HepG2 (cell line): ENCODE results near the gene NTN3. TPM values are rescaled to one million over a fixed set of nuclear protein-coding genes. Genes with fewer than 3 reads are reported as not detected.

Experiments
- ATAC-seq: fragments of 200-7000 bp; cut with Tn5 transposase; 3 replicates; pipeline ENCODE4 v1.9.1; 2020; ENCODE audit warnings: mild to moderate bottlenecking, moderate library complexity
- BruUV-seq: library from RNA; stranded (reverse); fragments of 400-500 nt; replicated peaks from 2 replicates; lab custom pipeline; 2021; lab: Mats Ljungman, UMichigan
- CTCF ChIA-PET: fragments of 300-600 bp; formaldehyde crosslinking; extraction: SDS; loops from one replicate; lab custom pipeline; 2021; ENCODE audit warnings: low total read pairs, inconsistent platforms, low intra/inter-chr PET ratio; lab: Yijun Ruan, JAX
- POLR2A ChIA-PET: fragments of 350-600 bp; sonication (Branson Sonifier 250); formaldehyde crosslinking; loops from one replicate; lab custom pipeline; 2020; ENCODE audit warnings: antibody characterized with exemption, inconsistent platforms; lab: Yijun Ruan, JAX
- DNase-seq: peaks from one replicate; pipeline ENCODE4 v3.0.0-alpha.2; 2015; ENCODE audit warnings: low spot score
- FAIRE-seq: peaks from 3 replicates; lab custom pipeline; 2011; peaks lifted over from hg19 to GRCh38; lab: Jason Lieb, UNC
- H2AFZ ChIP-seq: one replicate; pipeline ENCODE4 v1.6.1; 2011; ENCODE audit warnings: low read length, inconsistent platforms
- H3K27ac ChIP-seq: fragments of 300-600 bp; 3 replicates; pipeline ENCODE4 v1.8.0; 2011; ENCODE audit warnings: mixed run types, mild to moderate bottlenecking, mixed read lengths, low read length, inconsistent platforms; ENCODE audit not compliant: insufficient read depth; ENCODE audit errors: extremely low read length
- H3K27me3 ChIP-seq, 2 experiments: fragments of 200-600 bp in 1 of 2; 2 replicates in 1 of 2; 3 replicates in 1 of 2; pipeline versions ENCODE4 v1.6.0 to v1.8.0; 2011; ENCODE audit warnings: low read length in 2 of 2, mild to moderate bottlenecking in 2 of 2, moderate library complexity in 2 of 2, inconsistent platforms in 1 of 2; ENCODE audit not compliant: insufficient read depth in 2 of 2, control insufficient read depth in 1 of 2
- H3K36me3 ChIP-seq, 2 experiments: fragments of 200-600 bp in 1 of 2; replicated peaks in 1 of 2; 2 replicates in 1 of 2; 3 replicates in 1 of 2; pipeline versions ENCODE4 v1.5.1 to v1.8.0; 2011; ENCODE audit warnings: low read length in 2 of 2, inconsistent platforms in 1 of 2; ENCODE audit not compliant: insufficient read depth in 2 of 2, control insufficient read depth in 1 of 2
- H3K4me1 ChIP-seq: 2 replicates; pipeline ENCODE4 v1.5.1; 2012; ENCODE audit warnings: low read length, inconsistent platforms; ENCODE audit not compliant: insufficient read depth
- H3K4me2 ChIP-seq: 2 replicates; pipeline ENCODE4 v1.6.0; 2011; ENCODE audit warnings: low read depth, low read length, inconsistent platforms
- H3K4me3 ChIP-seq, 3 experiments: fragments of 200-600 bp in 1 of 3; sonication (generic), shearing (Covaris generic) in 1 of 3; replicated peaks in 1 of 3; 2 replicates each; pipeline ENCODE4 v1.5.1; 2011 to 2016; ENCODE audit warnings: low read length in 3 of 3, inconsistent platforms in 2 of 3, low read depth in 2 of 3, mild to moderate bottlenecking in 2 of 3, control low read depth in 1 of 3, mixed read lengths in 1 of 3; ENCODE audit not compliant: insufficient read depth in 1 of 3
- H3K79me2 ChIP-seq: one replicate; pipeline ENCODE4 v1.6.1; 2011; ENCODE audit warnings: low read length, inconsistent platforms; ENCODE audit not compliant: insufficient read depth
- H3K9ac ChIP-seq: 2 replicates; pipeline ENCODE4 v1.6.0; 2011; ENCODE audit warnings: mild to moderate bottlenecking, low read depth, low read length, inconsistent platforms; ENCODE audit not compliant: insufficient read depth
- H3K9me3 ChIP-seq: 2 replicates; pipeline ENCODE4 v1.5.1; 2012; ENCODE audit warnings: mild to moderate bottlenecking, low read length
- H4K20me1 ChIP-seq: 2 replicates; pipeline ENCODE4 v1.6.0; 2011; ENCODE audit warnings: inconsistent platforms, mild to moderate bottlenecking, low read length, moderate library complexity; ENCODE audit not compliant: insufficient read depth
- ATF7 ChIP-seq, 2 experiments: fragments of 450-650 bp in 1 of 2; sonication (generic) in 1 of 2; formaldehyde crosslinking in 1 of 2; IDR thresholded peaks; 2 replicates each; pipeline versions ENCODE4 v1.4.0 to v1.6.1; 2016 to 2020; ENCODE audit warnings: antibody characterized with exemption in 1 of 2, mild to moderate bottlenecking in 1 of 2, missing genetic modification reagents in 1 of 2
- CEBPB ChIP-seq: IDR thresholded peaks from 2 replicates; pipeline ENCODE4 v1.6.1; 2011; ENCODE audit warnings: low read depth, low read length, improper control_type of control experiment, borderline replicate concordance
- GLMP ChIP-seq: sonication (generic); formaldehyde crosslinking; IDR thresholded peaks from 2 replicates; pipeline ENCODE4 v1.9.0; 2021; ENCODE audit warnings: missing genetic modification reagents, mild to moderate bottlenecking, borderline replicate concordance
- HOXA3 ChIP-seq: sonication (generic); formaldehyde crosslinking; IDR thresholded peaks from 2 replicates; pipeline ENCODE4 v1.5.0; 2020; ENCODE audit warnings: missing genetic modification reagents
- JUND ChIP-seq: sonication (generic); formaldehyde crosslinking; IDR thresholded peaks from 2 replicates; pipeline ENCODE4 v1.8.0; 2022; ENCODE audit warnings: mild to moderate bottlenecking, missing genetic modification reagents
- MBD4 ChIP-seq: IDR thresholded peaks from 2 replicates; pipeline ENCODE4 v1.6.1; 2012; ENCODE audit warnings: low read length, inconsistent platforms, borderline replicate concordance
- MXI1 ChIP-seq: IDR thresholded peaks from 3 replicates; pipeline ENCODE4 v1.6.1; 2012; ENCODE audit warnings: low read depth, low read length, inconsistent platforms, borderline replicate concordance
- NFKB2 ChIP-seq: sonication (generic); formaldehyde crosslinking; IDR thresholded peaks from 2 replicates; pipeline ENCODE4 v1.4.0; 2020; ENCODE audit warnings: missing genetic modification reagents, borderline replicate concordance
- NR3C1 ChIP-seq: sonication (generic); formaldehyde crosslinking; IDR thresholded peaks from 2 replicates; pipeline ENCODE4 v1.4.0; 2020; ENCODE audit warnings: missing genetic modification reagents
- PREB ChIP-seq: sonication (generic); formaldehyde crosslinking; IDR thresholded peaks from 2 replicates; pipeline ENCODE4 v1.4.0; 2020; ENCODE audit warnings: missing genetic modification reagents
- RFX5 ChIP-seq: IDR thresholded peaks from 2 replicates; pipeline ENCODE4 v1.6.1; 2011; ENCODE audit warnings: low read depth, low read length, improper control_type of control experiment
- RXRB ChIP-seq: IDR thresholded peaks from 2 replicates; pipeline ENCODE4 v1.6.1; 2016; ENCODE audit warnings: borderline replicate concordance, missing genetic modification reagents, missing compliant biosample characterization
- ZNF10 ChIP-seq: sonication (generic); formaldehyde crosslinking; IDR thresholded peaks from 2 replicates; pipeline ENCODE4 v1.4.0; 2020; ENCODE audit warnings: mild to moderate bottlenecking, low read depth, missing genetic modification reagents, borderline replicate concordance
- ZNF101 ChIP-seq: sonication (generic); formaldehyde crosslinking; IDR thresholded peaks from 2 replicates; pipeline ENCODE4 v1.4.0; 2020; ENCODE audit warnings: mild to moderate bottlenecking, low read depth, missing genetic modification reagents, borderline replicate concordance
- ZNF317 ChIP-seq: sonication (generic); formaldehyde crosslinking; IDR thresholded peaks from 2 replicates; pipeline ENCODE4 v1.5.0; 2020; ENCODE audit warnings: mild to moderate bottlenecking, missing genetic modification reagents
- ZNF414 ChIP-seq: sonication (generic); formaldehyde crosslinking; IDR thresholded peaks from 2 replicates; pipeline ENCODE4 v1.5.0; 2020; ENCODE audit warnings: missing genetic modification reagents
- ZNF75D ChIP-seq: sonication (generic); formaldehyde crosslinking; IDR thresholded peaks from 2 replicates; pipeline ENCODE4 v1.8.1; 2023; ENCODE audit warnings: missing genetic modification reagents, mild to moderate bottlenecking, borderline replicate concordance
- ZNF83 ChIP-seq: sonication (generic); formaldehyde crosslinking; IDR thresholded peaks from 2 replicates; pipeline ENCODE4 v1.4.0; 2020; ENCODE audit warnings: missing genetic modification reagents, mild to moderate bottlenecking, borderline replicate concordance
- WGBS: methylation state at CpG from one replicate; pipeline ENCODE4 v1.1.6; 2017; ENCODE audit warnings: low lambda C conversion rate; 5-methylcytosine and 5-hydroxymethylcytosine counted together
- in situ Hi-C: cut with HindIII; loops from 2 replicates; pipeline ENCODE4 v1.10.0; 2017; ENCODE audit warnings: low pct_unique_long_range_greater_than_20kb; ENCODE audit not compliant: extremely low pct_ligation_motif_present
- intact Hi-C: fragments of 100-400 bp; cut with micrococcal nuclease; formaldehyde crosslinking; loops from one replicate; pipeline ENCODE4 v1.10.0; 2022; ENCODE audit not compliant: unreplicated experiment
- polyA plus RNA-seq, 8 experiments: library from polyadenylated mRNA; depleted of rRNA in 3 of 8; stranded (reverse) in 7 of 8; unstranded in 1 of 8; fragments of >200 nt; fragmentation: Illumina TruSeq in 4 of 8; extraction: Trizol in 4 of 8; gene quantifications; 2 replicates each; pipeline versions ENCODE4 v1.2.1 to v1.2.3, GENCODE V29; 2011 to 2016; ENCODE audit warnings: low read depth in 4 of 8, missing spikeins in 1 of 8, mixed read lengths in 1 of 8; ENCODE audit not compliant: insufficient read depth in 1 of 8
- total RNA-seq, 5 experiments: library from RNA; depleted of rRNA; stranded (reverse); fragments of >200 nt; fragmentation: Illumina TruSeq; extraction: Trizol; gene quantifications; 2 replicates each; pipeline ENCODE4 v1.2.3, GENCODE V29; 2016; ENCODE audit warnings: low read depth in 1 of 5

The NTN3 gene
- total and polyA plus RNA-seq, 2 of the 13 experiments (the other 11 are each of a cell fraction or from before 2014, with no cell fraction given), result 0.09 to 0.20 TPM

- in situ Hi-C loops, result no loop called here
- CTCF ChIA-PET, result no interaction called here
Measured at GRCh38 chr16:2493605-2494004, 22.5 kb downstream of the NTN3 start.

GRCh38 chr16:2494616-2495015 is 23.5 kb downstream of the NTN3 start:
- intact Hi-C loops (no loop called here), in situ Hi-C loops (no loop called here)
- no peak overlapping the region for H3K4me2 ChIP-seq
- no peak overlapping the region for H3K27ac ChIP-seq
- H3K4me3 ChIP-seq, result no peak overlapping the region
- no peak for FAIRE-seq
- no TSS peak for BruUV-seq
- H3K4me1 ChIP-seq, result peaks cover 27% of the 10 kb centered on the region
- peaks cover 12 to 29% of the 10 kb centered on the region in 2 experiments; a peak in 4 of 5 replicates for H3K36me3 ChIP-seq
- no peak overlapping the region for H2AFZ ChIP-seq
- WGBS, result 97% methylated on average over 5 of the region's 5 CpGs
- ATAC-seq, result no peak
- no peak for DNase-seq
- no peaks in the 10 kb centered on the region for H3K27me3 ChIP-seq
- H4K20me1 ChIP-seq, result peaks cover 4% of the 10 kb centered on the region; the same call in 1 of the 2 replicates
- no peaks in the 10 kb centered on the region for H3K9me3 ChIP-seq
- ChIA-PET CTCF (no interaction called here), POLR2A (no interaction called here)
- no peak overlapping the region for H3K9ac ChIP-seq
- peaks cover 6% of the 10 kb centered on the region for H3K79me2 ChIP-seq
- no peak for TF ChIP-seq JUND (CRISPR knock-in tag)
- TF ChIP-seq NFKB2, result no peak
- no peak for TF ChIP-seq ZNF10 (CRISPR knock-in tag)
- TF ChIP-seq HOXA3, result no peak
- no peak for TF ChIP-seq CEBPB
- TF ChIP-seq PREB (CRISPR knock-in tag), result no peak
- TF ChIP-seq RFX5, result no peak
- no peak for TF ChIP-seq ZNF75D (CRISPR knock-in tag)
- no peak for TF ChIP-seq RXRB (CRISPR knock-in tag)
- no peak for TF ChIP-seq ZNF414
- no peak for TF ChIP-seq MBD4
- no peak for TF ChIP-seq MXI1
- no peak for TF ChIP-seq ZNF83 (CRISPR knock-in tag)
- TF ChIP-seq ZNF317 (CRISPR knock-in tag), result no peak

More at GRCh38 chr16:2493605-2494004, 22.5 kb downstream of the NTN3 start:
- Histone ChIP-seq H3K79me2 (peaks cover 9% of the 10 kb centered on the region), H3K4me2 (no peak overlapping the region), H2AFZ (no peak overlapping the region), H3K4me3 (no peak overlapping the region), H3K4me1 (peaks cover 27% of the 10 kb centered on the region), H3K27me3 (no peaks in the 10 kb centered on the region), H3K36me3 (peaks cover 10 to 24% of the 10 kb centered on the region in 2 experiments; a peak in 4 of 5 replicates), H3K27ac (no peak overlapping the region), H4K20me1 (peaks cover 6% of the 10 kb centered on the region; the same call in 1 of the 2 replicates), H3K9me3 (no peaks in the 10 kb centered on the region)
- no TSS peak for BruUV-seq
- ATAC-seq, result no peak
- intact Hi-C loops, result no loop called here
- TF ChIP-seq ZNF101 (CRISPR knock-in tag), result no peak
- TF ChIP-seq GLMP (CRISPR knock-in tag), result no peak
- no peak for TF ChIP-seq ATF7 (IDR thresholded peaks at IDR 0.05)
- TF ChIP-seq ATF7 (CRISPR knock-in tag; IDR thresholded peaks at IDR 0.05), result no peak
- TF ChIP-seq NR3C1, result no peak
- TF ChIP-seq, all 625 proteins: peak for 0
- H3K9ac ChIP-seq, result no peak overlapping the region
- no peak for DNase-seq
- WGBS, result 96% methylated on average over 6 of the region's 6 CpGs
- POLR2A ChIA-PET, result no interaction called here
- FAIRE-seq, result no peak
